ENCODE results near the gene NAA60.

GRCh38 chr16:3468501-3468900 is 25.0 kb downstream of the NAA60 start:
- TF ChIP-seq MAX (IDR thresholded peaks at IDR 0.05) (no peak), CTCF (IDR thresholded peaks at IDR 0.05; ENCODE audit: low read depth, low read length, missing input control) (no peak), ZBTB33 (IDR thresholded peaks at IDR 0.05) (no peak), GABPA (IDR thresholded peaks at IDR 0.05 in 1 of 2, conservative IDR thresholded peaks at IDR 0.05 in 1 of 2) (no peak)

Data from liver (tissue), 3 donors.